Measurements from ENCODE around the gene NEMP1.

- TF ChIP-seq CTCF (IDR thresholded peaks at IDR 0.05) (no peak), EP300 (IDR thresholded peaks at IDR 0.05; ENCODE audit: low read depth) (no peak), POLR2A (IDR thresholded peaks at IDR 0.05) (no peak)
These were observed 14.4 kb upstream of the NEMP1 start for GRCh38 chr12:57092876-57093414.

All from transverse colon (tissue), 3 donors.